NCI-H1048 (cell line): ENCODE data around the gene DPYSL4.

Experiments used
- DNase-seq: peaks from one replicate; lab custom pipeline; 2025; lab: John Stamatoyannopoulos, UW

The DPYSL4 gene

DNA sequence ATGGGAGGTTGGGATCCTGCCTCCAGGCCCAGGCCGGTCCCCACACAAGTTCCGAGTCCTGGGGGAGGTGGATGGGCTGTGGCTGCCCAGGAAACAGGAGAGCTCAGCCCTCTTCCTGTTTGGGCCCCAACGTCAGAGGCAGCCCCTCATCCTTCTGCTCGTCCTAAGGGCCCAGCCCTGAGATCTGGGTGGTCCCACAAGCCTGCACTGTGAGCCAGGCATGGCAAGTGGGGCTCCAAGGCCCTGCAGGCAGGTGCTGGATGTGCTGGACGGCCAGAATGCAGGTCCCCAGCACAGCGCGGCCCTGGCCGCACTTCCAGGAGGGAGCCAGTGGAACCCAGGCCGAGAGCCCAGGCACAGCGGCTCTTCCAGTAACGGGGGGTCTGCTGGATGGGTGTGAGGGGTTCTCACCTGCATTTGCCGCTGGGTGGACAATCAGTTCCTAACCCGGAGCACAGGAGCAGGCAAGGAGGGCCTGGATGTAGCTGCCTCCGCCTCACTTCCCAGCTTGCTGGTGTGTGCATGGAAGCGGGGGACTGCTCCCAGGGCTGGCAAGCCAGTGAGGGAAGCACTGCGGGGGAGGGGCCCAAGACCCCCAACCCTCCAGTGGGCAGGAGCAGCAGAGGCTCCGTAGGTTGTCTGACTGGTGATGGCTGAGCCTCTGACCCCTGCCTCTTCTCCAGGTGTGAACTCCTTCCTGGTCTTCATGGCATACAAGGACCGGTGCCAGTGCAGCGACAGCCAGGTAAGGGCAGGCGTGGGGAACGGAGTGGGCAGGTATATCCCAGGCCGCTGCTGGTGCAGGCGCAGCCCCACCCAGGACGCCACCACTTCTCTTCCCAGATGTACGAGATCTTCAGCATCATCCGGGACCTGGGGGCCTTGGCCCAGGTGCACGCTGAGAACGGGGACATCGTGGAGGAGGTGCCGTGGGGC, 9.7 kb downstream of the DPYSL4 start:
- DNase-seq = no peak

DNA sequence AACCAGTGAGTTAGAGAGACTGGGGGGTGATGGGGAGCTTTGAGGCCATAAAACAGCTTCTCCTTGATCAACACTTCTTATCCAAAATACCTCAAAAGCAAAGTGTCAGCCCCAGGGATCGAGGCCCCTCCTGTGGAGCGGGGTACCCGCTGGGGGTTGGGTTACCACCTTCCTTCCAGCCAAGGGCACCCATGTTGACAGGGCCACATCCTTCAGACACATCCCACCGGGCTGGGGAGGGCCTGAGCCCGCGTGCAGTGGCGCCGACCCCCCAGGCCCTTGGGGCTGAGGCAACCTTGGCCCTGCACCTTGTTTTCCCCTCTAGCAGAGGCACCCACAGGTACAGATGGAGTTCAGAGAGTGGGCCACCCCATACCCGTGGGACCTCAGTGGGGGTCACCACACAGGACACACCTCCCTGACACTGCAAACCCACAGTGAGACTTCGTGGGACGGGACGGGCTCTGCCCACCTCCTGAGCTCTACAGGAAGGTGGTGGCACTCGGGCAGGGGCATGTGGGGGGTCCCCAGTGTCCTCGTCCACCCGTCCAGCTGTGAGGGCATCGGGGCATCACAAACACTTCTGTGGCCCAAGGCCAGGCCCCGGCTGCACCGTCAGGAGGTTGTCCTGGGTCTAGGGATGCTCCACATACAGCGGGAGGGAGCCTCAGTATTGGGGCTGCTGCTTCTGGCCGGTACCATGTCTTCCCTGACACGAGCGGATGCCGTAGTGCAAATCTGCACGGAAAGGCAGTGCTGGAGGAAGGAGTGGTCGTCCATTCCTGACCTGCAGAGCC, 10.7 kb downstream of the DPYSL4 start:
- no peak for DNase-seq

DNA sequence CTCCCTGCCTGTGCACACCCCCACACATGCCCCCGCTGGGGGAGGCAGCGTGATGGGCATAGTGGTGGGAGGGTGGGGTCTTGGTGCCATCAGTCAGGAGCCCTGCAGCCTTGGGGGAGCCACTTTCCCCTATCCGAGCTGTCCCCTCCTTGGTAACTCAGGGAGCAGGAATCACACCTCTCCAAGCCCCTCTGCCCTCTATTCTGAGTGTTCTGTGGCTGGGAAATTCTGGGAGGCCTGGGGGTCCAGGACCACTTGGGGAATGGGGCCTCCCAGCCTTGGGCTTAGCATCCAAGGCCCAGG, 11.3 kb downstream of the DPYSL4 start:
- no peak for DNase-seq

DNA sequence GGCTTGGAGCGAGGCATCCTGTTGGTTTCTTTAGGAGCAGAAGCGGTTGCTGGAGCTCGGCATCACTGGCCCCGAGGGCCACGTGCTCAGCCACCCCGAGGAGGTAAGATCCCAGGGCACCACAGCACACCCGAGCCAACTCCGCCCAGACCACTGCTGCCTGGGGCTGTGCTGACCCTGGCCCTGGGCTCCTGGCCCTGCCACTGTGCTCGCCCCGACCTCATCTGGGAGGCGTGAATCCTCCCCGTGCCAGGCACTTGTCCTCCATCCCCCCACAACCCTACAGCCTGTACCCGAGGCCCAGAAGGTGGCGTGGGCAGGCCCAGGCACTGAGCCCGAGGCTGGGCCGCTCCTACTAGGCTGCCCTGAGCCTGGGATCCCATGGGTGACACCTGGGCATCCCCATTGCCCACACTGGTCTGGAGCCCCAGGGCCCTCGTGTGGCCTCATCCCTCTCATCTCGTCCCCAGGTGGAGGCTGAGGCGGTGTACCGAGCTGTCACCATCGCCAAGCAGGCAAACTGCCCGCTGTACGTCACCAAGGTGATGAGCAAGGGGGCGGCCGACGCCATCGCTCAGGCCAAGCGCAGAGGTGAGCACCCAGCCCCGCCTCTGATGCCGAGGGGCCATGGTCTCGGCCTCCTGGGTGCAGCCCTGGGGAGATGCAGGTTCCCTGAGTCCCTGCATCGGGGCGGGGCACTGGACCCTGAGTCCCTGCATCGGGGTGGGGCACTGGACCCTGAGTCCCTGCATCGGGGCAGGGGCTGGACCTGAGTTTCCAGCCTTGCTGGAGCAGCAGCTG, 11.8 kb downstream of the DPYSL4 start:
- DNase-seq = no peak

DNA sequence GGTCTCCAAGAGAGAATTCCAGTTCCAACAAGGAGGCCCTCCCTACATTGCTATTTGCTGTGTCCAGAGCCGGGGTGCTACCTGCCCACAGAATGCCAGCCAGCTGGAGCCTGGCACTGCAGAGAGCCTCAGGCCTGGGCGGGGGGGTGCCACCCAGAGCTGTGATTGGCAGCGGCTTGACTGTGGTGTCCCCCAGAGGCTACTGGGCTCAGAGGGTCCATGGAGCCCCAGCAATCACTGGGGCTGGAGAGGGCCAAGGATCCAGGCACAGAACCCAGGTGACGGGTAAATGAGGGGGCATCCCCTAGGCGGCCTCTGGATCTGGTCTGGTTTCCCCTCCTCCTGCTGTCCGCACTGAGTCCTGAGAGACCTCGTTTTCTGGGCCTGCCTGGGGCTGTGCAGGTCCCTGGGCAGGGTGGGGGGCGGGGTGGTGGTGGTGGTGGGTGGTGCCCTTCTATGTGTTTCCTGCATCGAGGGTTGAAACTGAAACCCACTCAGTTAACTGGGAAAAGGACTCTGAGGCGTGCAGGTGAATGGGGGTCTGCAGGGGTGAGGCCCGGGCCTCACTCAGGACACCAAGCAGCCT, 12.6 kb downstream of the DPYSL4 start:
- DNase-seq = no peak

DNA sequence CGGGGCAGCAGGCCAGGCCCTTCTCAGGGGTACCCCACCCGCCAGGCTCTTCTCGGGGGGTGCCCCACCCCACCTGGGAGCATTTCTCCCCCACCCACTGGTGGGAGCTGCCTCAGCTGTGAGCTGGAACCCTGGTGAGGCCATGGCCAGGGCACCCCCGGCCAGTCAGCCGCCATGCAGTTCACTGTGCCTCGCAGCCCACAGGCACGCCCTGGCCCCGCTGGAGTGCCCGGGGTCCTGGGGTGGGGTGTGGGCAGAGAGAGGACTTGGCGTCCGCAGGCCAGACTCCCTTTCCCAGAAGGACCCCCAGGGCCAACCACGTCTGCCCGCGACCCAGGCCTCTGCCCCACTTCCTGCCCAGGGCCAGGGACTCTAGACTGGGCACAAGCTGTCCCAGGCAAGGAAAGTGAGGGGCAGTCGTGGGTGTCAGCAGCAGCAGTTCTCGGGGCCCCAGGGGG, 13.1 kb downstream of the DPYSL4 start:
- DNase-seq = no peak

DNA sequence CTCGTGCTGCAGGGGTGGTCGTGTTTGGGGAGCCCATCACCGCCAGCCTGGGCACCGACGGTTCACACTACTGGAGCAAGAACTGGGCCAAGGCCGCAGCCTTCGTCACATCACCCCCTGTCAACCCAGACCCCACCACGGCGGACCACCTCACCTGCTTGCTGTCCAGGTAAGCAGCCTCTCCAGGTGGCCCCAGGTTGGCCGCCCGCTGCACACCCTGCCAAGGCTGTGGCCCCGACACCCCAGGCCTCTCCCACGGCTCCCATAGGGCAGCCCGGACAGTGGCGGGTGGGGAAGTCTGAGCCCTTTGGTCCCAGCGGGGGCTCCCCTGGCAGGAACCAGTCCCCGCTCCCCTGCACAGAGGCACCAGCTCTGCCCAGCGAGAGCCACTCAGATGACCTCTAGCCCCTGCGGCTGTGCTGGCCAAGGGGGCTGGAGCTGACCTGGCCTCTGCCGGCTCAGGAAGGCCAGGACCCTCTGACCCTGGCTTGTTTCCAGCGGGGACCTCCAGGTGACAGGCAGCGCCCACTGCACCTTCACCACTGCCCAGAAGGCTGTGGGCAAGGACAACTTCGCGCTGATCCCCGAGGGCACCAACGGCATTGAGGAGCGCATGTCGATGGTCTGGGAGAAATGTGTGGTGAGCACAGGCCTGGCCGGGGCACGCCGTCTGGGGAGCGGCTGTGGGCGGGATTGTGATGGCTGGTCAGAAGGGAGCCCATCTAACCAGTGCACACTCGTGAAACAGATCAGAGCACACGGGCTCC, 13.8 kb downstream of the DPYSL4 start:
- DNase-seq = no peak

DNA sequence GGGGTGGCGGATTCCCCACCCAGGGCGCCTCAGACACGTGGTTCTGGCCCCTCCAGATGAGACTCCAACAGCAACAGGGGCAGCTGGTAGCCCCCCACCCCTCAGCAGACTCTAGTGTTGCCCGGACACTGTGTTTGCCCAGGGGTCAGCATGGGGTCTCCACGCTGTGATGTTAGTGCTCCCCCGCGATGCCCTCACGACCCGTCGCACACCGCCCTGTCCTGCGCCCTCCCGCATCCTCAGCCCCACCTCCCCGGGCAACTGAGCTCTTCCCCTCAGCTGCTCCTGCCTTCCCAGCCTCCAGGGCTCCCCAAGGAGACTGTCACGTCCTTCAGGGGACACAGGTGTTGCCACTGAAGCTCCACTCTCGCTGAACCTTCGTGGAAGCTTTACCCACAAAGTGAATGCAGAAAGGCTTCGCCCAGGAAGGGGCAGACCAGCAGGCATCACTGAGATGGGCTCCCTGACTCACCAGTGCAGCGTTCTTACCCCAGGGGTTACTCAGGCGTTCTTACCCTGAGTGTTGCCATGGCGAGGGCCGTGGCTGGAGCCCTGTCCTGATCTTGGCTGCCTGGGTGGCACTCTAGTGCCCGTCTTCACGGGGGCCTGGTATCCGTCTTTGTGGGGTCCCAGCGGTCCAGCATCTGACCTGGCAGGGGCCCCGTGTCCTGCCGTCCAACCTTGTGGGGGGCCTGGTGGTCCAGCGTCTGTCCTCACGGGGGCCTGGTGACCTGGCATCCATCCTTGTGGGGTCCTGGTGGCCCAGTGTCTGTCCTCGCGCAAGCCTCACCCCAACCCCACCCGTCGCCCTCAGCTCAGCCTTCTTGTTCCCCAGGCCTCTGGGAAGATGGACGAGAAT, 14.6 kb downstream of the DPYSL4 start:
- DNase-seq = no peak

DNA sequence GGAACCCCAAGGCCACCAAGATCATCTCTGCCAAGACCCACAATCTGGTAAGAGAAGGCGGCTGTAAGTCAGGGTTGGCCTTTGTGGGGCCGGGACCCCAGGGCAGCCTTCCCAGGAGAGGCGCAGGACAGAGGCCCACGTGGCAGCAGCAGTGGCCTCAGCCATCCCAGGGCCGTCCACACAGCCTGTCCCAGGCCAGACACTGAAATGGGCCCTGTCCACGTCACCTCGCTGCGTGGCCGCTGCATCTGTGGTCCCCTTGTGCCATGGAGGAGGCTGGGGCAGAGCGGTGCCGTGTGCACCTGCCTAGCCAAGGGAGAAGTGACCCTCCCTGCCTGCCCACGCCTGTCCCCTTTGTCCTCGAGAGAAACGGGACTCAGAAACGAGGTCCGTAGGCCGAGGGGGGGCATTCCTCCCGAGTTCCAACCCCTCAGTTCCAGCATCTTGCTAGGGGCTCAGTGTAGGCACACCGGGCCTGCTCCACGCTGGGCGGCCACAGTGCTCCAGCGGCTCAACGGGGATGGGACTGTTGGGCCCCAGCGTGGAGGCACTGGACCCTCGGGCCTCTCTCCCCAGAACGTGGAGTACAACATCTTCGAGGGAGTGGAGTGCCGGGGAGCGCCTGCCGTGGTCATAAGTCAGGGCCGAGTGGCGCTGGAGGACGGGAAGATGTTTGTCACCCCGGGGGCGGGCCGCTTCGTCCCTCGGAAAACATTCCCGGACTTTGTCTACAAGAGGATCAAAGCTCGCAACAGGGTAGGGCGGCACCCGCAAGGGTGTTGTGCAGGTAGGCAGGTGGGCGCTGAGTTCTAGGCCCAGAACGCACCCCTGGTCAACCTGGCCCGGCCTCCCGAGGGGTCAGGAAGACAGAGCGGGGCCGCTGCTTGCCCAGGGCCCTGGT, 15.6 kb downstream of the DPYSL4 start:
- DNase-seq = no peak

DNA sequence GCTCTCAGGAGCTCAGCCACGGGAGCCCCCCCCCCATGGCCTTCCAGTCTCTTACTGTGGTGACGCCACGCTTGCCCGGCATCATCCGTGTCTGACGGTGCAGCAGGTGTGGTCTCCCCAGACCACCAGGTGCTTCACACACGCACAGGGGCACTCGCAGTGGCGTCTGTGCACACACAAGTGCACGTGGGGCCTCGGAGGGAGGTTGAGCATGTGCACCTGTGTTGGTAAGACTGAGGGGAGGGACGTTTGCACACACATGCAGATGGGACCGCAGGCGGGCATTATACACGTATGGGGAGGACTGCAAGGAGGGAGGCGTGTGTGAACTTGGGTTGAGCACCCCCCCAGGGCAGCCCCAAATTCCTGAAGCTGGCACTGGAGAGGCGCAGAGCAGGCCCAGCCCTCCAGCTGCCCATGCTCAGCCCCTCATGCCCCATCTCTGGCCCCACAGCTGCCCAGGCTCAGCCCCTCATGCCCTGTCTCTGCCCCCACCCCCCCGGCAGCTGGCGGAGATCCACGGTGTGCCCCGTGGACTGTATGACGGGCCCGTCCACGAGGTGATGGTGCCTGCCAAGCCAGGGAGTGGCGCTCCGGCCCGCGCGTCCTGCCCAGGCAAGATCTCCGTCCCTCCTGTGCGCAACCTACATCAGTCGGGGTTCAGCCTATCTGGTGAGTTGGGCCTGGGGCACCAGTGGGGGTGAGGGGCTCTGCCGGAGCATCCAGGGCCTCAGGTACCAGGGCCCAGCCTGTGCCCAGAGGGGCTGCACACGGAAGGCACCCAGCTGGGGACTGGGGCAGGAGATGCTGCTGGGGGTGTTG, 16.7 kb downstream of the DPYSL4 start:
- DNase-seq = no peak

DNA sequence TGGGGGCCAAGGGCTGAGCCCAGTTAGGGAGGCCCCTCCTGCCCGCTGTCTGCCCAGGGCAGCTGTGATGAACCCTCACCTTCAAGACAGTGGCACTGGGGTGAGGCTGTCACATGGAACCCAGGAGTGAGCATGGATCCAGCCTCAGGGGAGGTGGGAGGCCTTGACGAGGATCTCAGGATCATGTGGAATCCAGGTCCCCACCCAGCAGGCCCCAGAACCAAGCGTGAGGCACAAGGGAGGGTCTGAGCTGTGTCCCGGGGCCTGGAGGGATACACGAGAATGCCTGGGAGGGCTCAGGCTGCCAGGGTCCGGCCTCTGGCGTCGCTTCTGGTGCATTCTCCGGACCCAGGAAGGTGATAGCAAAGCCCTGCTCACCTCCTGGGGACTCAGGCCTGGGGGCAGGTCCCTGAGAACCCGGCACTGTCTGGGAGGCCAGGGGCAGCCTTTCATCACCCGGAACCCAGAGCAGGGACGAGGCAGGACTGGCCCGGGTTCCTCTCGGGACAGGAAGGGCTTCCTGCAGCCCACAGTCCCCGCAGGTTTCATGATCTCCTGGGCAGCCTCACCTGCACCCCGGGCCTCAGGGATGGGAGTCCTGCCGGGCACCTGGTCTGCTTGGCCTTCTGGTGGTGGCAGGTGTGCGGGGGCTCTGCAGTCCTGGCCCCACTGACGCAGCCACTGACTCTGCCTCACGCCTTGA, 17.5 kb downstream of the DPYSL4 start:
- no peak for DNase-seq

DNA sequence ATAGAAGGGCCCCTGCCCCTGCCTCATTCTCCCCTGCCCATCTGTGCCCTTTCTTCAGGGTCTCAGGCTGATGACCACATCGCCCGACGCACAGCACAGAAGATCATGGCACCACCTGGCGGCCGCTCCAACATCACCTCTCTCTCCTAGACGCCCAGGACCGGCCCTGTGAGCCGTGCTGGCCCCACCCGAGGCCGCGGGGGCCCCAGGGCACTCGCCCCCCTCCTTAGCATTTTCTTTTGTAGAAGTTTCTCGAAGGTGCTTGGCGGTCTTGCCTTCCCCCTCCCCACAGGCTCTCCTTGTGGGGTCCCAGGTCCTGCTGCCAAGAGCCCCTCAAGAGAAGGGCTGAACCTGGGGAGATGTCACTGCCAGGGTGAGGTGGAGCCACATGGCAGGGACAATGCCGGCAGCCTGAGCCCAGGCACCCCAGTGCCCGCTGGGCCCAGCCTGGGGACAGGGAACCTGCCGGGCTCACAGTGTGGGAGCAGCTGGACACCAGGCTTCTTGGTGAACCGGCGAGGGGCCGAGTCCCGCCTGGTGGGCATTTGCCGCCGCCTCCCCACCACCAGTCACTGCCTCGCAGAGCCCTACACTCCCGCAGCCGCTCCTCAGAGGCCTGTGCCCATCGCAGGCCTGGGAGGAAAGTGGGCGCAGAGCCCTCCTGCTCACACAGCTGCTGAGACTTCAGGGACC, 18.2 kb downstream of the DPYSL4 start:
- no peak for DNase-seq

DNA sequence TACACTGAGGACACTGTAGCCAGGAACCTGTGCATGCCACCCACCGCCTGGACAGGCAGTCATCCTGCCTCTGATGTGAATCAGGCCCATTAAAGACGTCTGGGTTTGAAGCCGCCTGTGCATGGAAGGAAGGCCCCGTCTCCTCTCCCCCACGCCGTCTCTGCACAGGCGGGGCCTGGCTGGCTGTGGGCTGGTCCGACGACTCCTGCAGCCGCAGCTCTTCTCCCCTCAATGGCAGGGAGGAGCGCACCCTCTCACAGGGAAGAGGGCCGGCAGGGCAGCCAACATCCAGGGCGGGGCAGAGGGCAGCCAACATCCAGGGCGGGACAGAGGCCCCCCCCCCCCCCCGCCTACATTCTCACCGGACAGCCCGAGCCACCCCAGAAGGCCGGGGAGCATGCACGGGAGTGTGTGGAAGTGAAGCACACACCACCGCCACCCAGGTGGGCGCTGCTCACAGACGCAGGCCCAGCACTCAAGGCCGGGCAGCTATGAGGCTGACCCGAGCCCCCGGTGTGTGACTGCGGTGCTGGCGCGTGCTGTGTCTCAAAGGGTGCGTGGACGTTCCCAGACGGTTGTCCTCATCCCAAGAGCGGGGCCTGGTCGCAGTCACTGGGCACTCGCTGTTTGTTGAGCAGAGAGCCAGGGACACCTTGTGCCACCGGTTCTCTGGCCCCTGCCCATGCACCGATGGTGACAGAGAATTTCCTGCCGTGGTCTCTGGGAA, 19.1 kb downstream of the DPYSL4 start:
- no peak for DNase-seq

DNA sequence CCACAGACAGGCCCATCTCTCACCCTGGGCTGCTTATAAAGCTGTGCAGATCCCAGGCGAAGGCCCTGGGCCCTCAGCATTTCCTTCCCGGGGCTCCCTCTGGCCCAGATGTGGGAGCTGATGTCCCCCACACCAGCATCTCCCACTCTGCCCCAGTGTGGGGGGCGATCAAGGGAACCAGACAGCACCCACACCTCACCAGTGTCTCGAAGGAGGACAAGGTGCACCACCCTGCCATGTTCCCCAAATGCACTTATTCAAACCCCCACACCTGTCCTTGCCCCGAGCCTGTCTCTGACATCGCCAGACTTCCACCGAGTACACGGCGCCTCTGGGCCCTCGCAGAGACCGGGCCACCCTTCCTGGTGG, 19.6 kb downstream of the DPYSL4 start:
- DNase-seq = no peak

DNA sequence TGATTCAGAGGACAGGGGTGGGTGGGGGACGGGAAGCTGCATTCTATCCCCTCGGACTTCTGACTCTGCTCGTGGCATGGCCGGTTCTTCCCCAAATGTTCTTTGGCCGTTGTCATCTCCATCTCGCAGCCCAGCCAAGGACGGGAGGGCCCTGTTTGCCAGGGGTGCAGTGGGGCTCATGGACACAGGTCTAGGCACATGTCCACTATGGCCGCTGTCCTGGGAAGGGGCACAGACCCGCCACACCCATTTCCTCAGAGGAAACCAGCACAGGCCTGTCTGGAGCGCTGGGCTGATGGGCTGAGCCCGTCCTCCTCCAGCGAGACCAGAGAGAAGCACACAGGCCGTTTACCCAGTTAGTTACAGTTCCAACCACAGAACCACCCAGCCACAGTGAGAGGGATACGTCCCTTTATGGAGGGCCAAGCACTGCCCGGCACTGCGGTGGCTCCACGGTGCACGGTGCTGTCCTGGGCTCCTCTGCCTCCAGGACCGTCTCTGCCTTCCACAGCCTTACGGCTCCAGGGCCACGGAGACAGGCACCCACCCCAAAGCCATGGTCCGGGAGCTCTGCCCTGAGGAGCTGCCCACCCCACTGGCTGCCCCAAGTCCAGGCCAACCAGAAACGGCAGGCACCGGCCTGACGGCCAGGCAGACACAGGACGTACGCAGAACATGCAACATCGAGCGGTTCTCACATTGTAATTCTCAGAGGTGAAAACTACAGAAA, 20.2 kb downstream of the DPYSL4 start:
- DNase-seq = no peak
